Gastrocnemius medialis (tissue), 4 donors: Measurements from ENCODE around the gene LRCH1. TPM values are rescaled to one million over a fixed set of nuclear protein-coding genes. Genes with fewer than 3 reads are reported as not detected.
A peak's percentile ranks its signal among the peaks of the same experiment; 100 is the strongest.

Source experiments
- ATAC-seq, 2 donors: fragments of 150-250 bp; one replicate each; pipeline ENCODE4 v1.9.1; 2016
- DNase-seq, 2 donors: peaks; one replicate each; pipeline ENCODE4 v3.0.0-alpha.2; 2019
- H3K27ac ChIP-seq, 4 donors: fragments of 200-600 bp; sonication (generic); 1 replicate in 1 of 4; 2 replicates in 3 of 4; pipeline ENCODE4 v1.5.1; 2016 to 2018; ENCODE audit warnings: mild to moderate bottlenecking in 2 of 4, moderate library complexity in 1 of 4
- H3K27me3 ChIP-seq, 3 donors: fragments of 200-600 bp; sonication (generic) in 2 of 3; 1 replicate in 1 of 3; 2 replicates in 2 of 3; pipeline versions ENCODE4 v1.5.1 to v1.6.0; 2016 to 2019; ENCODE audit warnings: mild to moderate bottlenecking in 1 of 3, moderate library complexity in 1 of 3
- H3K36me3 ChIP-seq, 2 donors: fragments of 200-600 bp; sonication (generic) in 1 of 2; one replicate each; pipeline ENCODE4 v1.5.1; 2017 to 2018
- H3K4me1 ChIP-seq, 2 donors: fragments of 200-600 bp; sonication (generic) in 1 of 2; one replicate each; pipeline ENCODE4 v1.5.1; 2016 to 2017; ENCODE audit warnings: mild to moderate bottlenecking in 2 of 2
- H3K4me3 ChIP-seq, 4 donors: fragments of 200-600 bp; sonication (generic) in 3 of 4; 1 replicate in 1 of 4; 2 replicates in 3 of 4; pipeline ENCODE4 v1.5.1; 2016 to 2019; ENCODE audit warnings: mild to moderate bottlenecking in 2 of 4
- H3K9me3 ChIP-seq, 3 donors: fragments of 200-600 bp; sonication (generic) in 2 of 3; 1 replicate in 1 of 3; 2 replicates in 2 of 3; pipeline ENCODE4 v1.5.1; 2016 to 2019
- POLR2A ChIP-seq, 2 donors: fragments of 450-650 bp; IDR thresholded peaks; one replicate each; pipeline ENCODE4 v1.6.1; 2017; ENCODE audit warnings: antibody characterized with exemption in 2 of 2, mild to moderate bottlenecking in 2 of 2, moderate library complexity in 2 of 2
- in situ Hi-C, 4 donors: fragments of 200-750 bp; cut with MboI; loops; one replicate each; pipeline versions ENCODE4 v1.15.0 to v1.8.0; 2017; ENCODE audit warnings: low sequenced_read_pairs in 4 of 4
- intact Hi-C: fragments of 100-400 bp; cut with DNase I; formaldehyde crosslinking; loops from one replicate; pipeline ENCODE4 v1.15.1; 2023; ENCODE audit warnings: low total_unique reads
- total RNA-seq, 4 donors: library from RNA; depleted of rRNA; stranded (reverse); fragments of >200 nt; gene quantifications; one replicate each; pipeline versions ENCODE4 v1.1.0 to v1.2.3, GENCODE V29; 2016
- TF ChIP-seq, protein P1 (sequence below), 5 experiments: fragments of 450-650 bp in 3 of 5; fragments of 200-600 bp in 2 of 5; sonication (generic) in 2 of 5; IDR thresholded peaks in 4 of 5; conservative IDR thresholded peaks in 1 of 5; 1 replicate in 4 of 5; 2 replicates in 1 of 5; pipeline ENCODE4 v1.5.1; 2016 to 2019; ENCODE audit warnings: antibody characterized with exemption in 5 of 5, mild to moderate bottlenecking in 3 of 5, moderate library complexity in 3 of 5

LRCH1 gene
- total RNA-seq, 4 donors from 2014 or later: 3.4 to 5.0 (median 3.9) TPM

- Histone ChIP-seq H3K4me3 (no peak overlapping the region), H3K4me1 (peaks cover 27 to 31% of the 10 kb centered on the region in 2 donors), H3K36me3 (no peaks in the 10 kb centered on the region), H3K9me3 (no peaks in the 10 kb centered on the region), H3K27ac (no peak overlapping the region), H3K27me3 (no peaks in the 10 kb centered on the region)
- in situ Hi-C loops (no loop called here), intact Hi-C loops (loop anchor here (10.0 kb wide), 1 partner anchor 65 kb away; no protein-coding TSS in a partner anchor)
- no peak for DNase-seq
- TF ChIP-seq POLR2A (IDR thresholded peaks at IDR 0.05): no peak
- TF ChIP-seq, protein P1, sequence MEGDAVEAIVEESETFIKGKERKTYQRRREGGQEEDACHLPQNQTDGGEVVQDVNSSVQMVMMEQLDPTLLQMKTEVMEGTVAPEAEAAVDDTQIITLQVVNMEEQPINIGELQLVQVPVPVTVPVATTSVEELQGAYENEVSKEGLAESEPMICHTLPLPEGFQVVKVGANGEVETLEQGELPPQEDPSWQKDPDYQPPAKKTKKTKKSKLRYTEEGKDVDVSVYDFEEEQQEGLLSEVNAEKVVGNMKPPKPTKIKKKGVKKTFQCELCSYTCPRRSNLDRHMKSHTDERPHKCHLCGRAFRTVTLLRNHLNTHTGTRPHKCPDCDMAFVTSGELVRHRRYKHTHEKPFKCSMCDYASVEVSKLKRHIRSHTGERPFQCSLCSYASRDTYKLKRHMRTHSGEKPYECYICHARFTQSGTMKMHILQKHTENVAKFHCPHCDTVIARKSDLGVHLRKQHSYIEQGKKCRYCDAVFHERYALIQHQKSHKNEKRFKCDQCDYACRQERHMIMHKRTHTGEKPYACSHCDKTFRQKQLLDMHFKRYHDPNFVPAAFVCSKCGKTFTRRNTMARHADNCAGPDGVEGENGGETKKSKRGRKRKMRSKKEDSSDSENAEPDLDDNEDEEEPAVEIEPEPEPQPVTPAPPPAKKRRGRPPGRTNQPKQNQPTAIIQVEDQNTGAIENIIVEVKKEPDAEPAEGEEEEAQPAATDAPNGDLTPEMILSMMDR (IDR thresholded peaks at IDR 0.05 in 4 of 5, conservative IDR thresholded peaks at IDR 0.05 in 1 of 5): no peak
- ATAC-seq: no peak
These were observed 17.3 kb downstream of the LRCH1 start for GRCh38 chr13:46570273-46570672.

- Histone ChIP-seq H3K36me3 (no peaks in the 10 kb centered on the region), H3K4me3 (no peak overlapping the region), H3K27me3 (no peaks in the 10 kb centered on the region), H3K9me3 (no peaks in the 10 kb centered on the region), H3K27ac (no peak overlapping the region), H3K4me1 (peaks cover 36 to 37% of the 10 kb centered on the region in 2 donors)
- no peak for DNase-seq
- TF ChIP-seq, protein P1 (IDR thresholded peaks at IDR 0.05 in 4 of 5, conservative IDR thresholded peaks at IDR 0.05 in 1 of 5): no peak
- TF ChIP-seq POLR2A (IDR thresholded peaks at IDR 0.05): no peak
- intact Hi-C loops (loop anchor here (10.0 kb wide), 1 partner anchor 63 kb away; no protein-coding TSS in a partner anchor), in situ Hi-C loops (no loop called here)
- peak in 1 of 2 donors; percentile 46 for ATAC-seq
These were observed 18.4 kb downstream of the LRCH1 start for GRCh38 chr13:46571189-46571908.

DNA sequence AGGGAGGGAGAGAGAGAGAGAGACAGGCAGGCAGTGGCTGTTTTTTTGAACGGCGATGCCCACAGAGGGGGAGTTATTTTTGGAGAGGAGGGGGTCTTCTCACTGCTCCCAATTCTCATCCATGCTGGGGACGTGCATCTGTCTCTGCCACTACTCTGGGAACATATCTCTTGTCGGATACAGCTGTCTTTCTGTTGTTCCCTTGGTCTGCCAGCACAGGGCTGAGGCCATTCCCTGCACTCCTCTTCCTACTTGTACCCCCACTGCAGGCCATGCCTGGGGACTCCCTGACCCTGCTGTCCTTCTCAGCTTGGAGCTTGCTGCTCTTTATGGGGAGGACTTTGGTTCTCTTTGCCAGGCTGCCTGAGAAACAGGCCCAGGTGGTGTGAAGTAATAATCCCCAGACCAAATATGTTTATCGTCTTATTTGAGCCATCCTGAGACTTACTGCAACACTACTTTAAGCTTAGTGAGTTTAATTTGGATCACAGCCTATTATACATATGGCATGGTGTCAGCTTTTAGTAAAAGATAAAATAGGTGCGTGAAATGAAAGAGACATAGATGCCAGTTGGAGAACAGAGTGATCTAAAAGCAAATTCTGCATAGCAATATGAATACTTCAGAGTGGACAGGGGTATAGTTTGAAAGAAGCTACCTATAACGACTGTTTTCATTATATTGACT, 19.1 kb downstream of the LRCH1 start:
- no peak overlapping the region for H3K27ac ChIP-seq
- H3K4me3 ChIP-seq: no peak overlapping the region
- intact Hi-C loops: loop anchor here (10.0 kb wide), 1 partner anchor 63 kb away; no protein-coding TSS in a partner anchor
- TF ChIP-seq POLR2A (IDR thresholded peaks at IDR 0.05): no peak
- TF ChIP-seq, protein P1 (IDR thresholded peaks at IDR 0.05 in 4 of 5, conservative IDR thresholded peaks at IDR 0.05 in 1 of 5): no peak
- in situ Hi-C loops: no loop called here
- no peaks in the 10 kb centered on the region for H3K27me3 ChIP-seq
- H3K9me3 ChIP-seq: no peaks in the 10 kb centered on the region
- peaks cover 37 to 38% of the 10 kb centered on the region in 2 donors for H3K4me1 ChIP-seq
- ATAC-seq (no peak), DNase-seq (no peak)
- H3K36me3 ChIP-seq: no peaks in the 10 kb centered on the region

GRCh38 chr13:46572752-46573431, 19.9 kb downstream of the LRCH1 start:
- no peaks in the 10 kb centered on the region for H3K9me3 ChIP-seq
- H3K36me3 ChIP-seq: no peaks in the 10 kb centered on the region
- H3K4me1 ChIP-seq: peaks cover 36 to 46% of the 10 kb centered on the region in 2 donors
- ATAC-seq (no peak), DNase-seq (no peak)
- intact Hi-C loops: loop anchor here (10.0 kb wide), 1 partner anchor 62 kb away; no protein-coding TSS in a partner anchor
- H3K27ac ChIP-seq: no peak overlapping the region
- H3K4me3 ChIP-seq: no peak overlapping the region
- in situ Hi-C loops: no loop called here
- no peak for TF ChIP-seq POLR2A (IDR thresholded peaks at IDR 0.05)
- TF ChIP-seq, protein P1 (IDR thresholded peaks at IDR 0.05 in 4 of 5, conservative IDR thresholded peaks at IDR 0.05 in 1 of 5): no peak
- H3K27me3 ChIP-seq: no peaks in the 10 kb centered on the region
